Cerebellar cortex (tissue), 1 donor: ENCODE data around the gene CPT1C.

Experiments used
- DNase-seq: peaks from one replicate; pipeline ENCODE4 v3.0.0-alpha.2; 2015; ENCODE audit warnings: low spot score

Gene CPT1C

DNA sequence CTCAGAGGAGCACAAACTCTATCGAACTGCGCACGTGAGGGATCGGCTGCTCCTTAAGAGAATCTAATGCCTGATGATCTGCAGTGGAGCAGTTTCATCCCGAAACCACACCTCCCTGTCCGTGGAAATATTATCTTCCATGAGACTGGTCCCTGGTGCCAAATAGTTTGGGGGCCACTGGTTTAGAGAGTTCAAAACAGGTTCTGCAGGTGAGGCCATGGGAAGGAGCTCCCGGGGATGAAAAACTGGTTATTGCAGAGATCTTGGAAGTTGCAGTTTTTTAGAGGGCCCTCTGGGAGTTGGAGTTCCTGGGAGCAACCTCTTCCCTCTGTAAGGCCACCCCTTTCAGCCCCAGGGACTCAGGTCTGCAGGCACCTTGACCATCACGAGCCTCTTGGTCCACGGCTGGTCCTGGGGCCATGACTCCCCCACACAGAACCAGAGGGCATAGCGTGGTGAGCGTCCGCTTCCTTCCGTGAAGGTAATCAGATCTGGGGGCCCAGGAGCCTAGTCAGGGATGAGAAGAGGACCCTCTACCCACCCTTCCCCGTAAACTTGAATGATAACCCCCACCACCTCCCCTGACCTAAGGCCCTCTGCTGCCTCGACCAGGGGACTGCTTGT, 30.5 kb upstream of the CPT1C start:
- no peak for DNase-seq

DNA sequence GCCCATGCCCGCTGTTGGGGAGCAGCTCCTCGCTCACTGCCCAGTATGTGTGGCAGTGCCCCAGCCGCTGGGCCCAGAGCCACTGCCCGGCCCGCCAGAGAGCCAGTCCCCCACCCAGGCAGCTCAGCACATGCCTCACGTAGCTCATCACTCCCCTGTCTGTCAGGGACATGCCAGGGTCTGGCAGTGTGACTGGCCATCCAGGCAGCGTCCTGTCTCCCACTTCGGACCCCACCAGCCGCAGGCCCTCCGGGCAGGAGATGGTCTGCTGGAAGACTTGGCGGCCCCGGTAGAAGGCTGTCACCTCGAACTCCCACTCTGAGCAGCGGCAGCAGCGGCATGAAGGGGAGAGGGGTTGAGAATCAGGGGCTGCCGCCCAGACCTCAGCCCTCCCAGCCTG, 28.9 kb upstream of the CPT1C start:
- DNase-seq = no peak

DNA sequence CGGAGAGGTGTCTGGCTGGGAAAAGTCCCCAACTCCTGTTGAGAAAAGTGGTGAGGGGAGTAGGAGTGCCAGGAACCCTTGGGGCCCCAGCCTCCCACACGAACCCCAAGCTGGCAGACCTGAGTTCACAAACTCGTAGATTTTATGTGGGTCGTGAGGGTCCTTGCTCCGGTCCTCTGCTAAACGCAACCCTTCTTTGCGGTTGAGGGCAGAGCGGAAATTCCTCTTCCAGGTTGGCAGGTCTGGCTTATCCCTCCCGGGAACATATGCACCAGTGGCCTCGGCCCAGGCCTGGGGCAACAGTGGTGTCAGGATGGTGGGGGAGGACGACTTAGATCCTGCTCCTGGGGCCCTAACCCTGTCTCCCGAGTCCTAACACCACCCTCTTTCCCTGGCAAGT, 27.7 kb upstream of the CPT1C start:
- no peak for DNase-seq

DNA sequence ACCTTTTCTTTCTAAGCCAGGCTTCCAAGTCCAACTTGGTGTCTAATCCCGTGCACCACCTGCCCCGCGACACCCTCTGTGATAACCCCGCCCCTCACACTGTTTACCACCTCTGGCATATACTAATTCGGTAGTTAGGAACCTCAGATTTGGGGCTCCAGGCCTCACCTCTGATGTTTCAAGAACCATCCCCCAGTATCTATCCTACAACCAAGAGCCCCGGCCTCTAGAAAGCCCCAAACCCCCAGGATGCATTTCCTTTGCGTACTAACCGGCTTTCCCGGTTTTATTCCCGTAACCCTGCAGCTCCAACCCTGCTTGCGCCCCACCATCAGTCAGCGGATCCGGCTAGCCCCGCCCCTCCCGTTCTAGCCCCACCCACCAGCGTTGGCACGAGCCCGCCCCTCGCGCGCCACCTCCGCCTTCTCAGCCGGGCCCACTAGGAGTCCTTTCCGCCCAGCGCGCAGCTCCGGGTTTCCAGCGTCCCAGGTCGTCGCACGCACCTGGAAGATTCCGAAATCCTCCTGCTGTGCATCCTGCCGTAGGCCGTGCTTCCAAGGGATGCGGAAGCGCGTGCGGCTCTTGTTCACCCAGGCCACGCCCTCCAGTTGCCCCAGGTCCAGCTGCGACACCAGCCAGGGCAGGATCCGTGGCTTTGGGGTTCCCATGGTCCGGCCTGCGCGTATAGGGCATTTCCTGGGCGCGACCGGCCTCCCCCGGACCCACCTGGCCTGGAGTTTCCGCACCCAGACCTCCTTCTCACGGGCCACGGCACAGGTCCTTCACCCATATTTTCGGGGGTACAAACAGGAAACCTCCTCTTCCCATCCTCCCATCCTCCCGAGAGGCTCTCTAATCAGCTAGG, 26.5 kb upstream of the CPT1C start:
- DNase-seq = peak; percentile 84

DNA sequence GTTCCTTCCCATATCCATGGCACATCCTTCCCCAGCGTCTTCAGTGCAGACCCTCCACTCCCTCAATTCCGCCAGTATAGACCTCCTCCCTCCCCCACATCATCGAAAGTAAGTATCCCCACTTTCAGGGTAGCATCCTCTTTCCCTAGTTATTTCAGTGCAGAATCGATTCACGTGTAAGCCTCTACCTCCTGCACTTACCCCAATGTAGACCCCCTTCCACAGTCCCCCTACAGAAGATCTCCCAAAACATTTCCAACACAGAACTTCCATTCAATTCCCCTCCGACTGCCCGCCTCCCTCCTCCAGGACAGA, 25.9 kb upstream of the CPT1C start:
- DNase-seq = no peak

DNA sequence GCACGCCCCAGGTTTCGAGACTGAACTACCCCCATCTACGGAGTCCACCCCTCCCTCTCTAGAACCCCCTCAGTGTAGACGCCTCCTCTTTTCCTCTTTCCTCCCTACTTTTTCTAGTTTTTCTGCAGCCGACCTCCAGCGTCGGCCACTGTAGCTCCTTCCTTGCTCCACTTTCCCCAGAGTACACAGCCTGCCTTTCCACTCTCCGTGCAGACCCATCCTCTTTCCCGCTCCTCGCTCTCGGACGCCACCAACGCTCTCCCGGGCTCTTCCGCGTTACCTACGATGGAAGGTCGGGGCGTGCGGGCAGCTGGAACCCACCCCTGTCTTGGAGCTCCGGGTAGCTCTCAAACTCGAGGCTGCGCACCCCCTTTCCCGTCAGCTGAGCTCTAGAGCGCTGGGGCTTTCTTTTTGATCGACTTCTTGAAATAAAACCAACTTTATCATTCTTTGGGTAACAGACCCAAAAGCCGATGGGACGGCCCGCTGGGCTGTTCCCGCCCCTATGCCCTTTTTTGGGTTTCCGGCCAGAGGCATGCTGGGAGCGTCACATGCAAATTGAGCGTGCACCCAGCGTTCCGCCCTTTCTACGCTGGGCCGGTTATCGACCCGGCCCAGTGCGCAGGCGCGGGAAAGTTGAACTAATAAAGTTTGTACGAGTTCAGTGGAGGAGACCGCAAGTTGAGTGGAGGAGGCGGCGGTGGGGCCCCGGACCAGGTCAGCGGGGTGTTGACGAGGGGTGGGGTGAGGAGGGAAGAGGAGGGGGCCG, 25.4 kb upstream of the CPT1C start, which contains the start of the genes BCL2L12 and IRF3:
TSS of gene BCL2L12 (plus strand) at position 583 of the 769 bp plus-strand sequence. CDS start 760 bp downstream, outside the sequence.
TSS of gene IRF3 (minus strand) at position 507 of the 769 bp plus-strand sequence. CDS start 1,019 bp downstream, outside the sequence.
- DNase-seq = peak; percentile 95

DNA sequence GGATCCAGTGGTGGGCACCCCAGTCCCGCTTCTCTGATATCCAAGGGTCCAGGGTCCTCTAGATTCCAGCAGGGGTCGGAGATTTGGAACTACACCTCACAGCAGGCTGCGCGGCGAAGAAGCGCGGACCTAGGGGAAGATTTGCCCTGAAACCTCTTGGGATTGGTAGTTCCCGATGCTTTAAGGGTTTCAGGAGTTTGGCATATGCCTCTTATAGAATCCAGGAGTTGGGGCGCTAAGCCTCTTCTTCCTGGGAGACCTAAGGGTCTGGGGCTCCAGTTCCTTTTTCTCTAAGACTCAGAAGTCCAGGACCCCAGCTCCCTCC, 24.8 kb upstream of the CPT1C start:
- DNase-seq = no peak

DNA sequence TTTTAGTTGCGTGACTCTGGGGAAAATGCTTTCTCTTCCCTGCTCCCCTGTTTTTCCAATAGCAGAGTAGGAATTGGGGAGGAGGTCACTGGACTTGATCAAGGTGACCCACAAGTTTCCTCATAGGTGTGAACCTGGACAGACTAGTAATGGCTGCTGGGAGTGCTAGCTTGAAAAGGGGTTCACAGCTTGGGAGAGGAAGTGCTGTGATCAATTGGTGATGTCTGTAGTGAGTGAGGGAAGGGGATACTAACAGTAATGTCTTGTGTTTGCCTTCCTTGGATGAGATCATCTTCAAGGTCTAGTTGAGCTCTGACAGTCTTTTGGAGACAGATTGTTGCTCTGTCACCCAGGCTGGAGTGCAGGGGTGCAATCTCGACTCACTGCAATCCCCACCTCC, 23.4 kb upstream of the CPT1C start:
- no peak for DNase-seq

DNA sequence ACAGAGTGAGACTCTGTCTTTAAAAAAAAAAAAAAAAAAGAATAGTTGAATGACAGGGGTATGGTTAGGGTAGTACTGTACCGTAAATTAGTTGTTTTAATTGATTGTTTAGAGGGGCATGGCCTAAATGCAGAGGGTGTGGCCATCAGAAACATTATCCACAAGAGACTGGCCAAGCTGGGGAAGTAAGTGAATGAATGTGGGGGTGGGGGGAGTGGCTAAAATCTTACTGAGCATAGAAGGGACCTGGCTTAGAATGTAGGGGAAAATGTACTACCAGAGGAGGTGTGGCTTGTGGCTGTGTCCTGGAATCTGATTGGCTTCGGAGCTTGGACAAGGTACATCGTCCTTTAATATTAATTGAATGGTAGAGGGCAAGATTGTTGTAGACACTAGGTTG, 21.4 kb upstream of the CPT1C start:
- no peak for DNase-seq

DNA sequence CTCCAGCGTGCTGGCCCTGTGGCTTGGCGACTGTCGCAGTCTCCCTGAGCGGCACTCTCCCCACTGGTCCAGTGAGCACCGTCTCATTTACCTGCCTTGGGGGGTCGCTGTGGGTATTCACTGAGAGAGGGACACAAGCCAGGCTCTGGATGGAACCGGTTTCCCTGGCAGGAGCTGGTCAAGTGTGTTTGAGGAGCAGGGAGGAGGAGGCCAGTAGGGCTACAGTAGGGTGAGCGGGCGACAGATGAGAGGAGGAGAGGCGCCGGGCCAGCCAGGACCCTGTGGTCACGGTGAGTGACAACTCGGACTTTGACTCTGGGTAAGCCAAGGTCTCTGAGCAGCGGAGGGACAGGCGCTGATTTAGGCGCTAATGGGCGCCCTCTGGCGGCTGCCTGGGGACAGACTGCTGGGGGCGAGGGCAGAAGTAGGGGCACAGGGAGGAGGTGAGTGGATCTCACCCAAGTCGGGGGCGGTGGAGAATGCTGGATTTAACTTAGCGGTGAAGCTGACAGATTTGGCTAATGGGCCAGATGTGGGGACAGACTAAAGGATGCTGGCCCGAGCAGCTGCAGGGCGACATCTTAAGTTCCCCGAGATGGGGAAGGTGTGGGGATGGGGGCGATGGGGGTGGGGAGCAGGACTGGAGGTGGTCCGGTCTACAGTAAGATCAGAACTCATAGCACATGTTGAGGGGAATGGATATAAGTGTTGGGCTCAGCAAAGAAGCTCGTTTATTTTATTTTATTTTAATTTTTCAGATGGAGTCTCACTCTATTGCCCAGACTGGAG, 18.6 kb upstream of the CPT1C start:
- DNase-seq = peak; percentile 84

DNA sequence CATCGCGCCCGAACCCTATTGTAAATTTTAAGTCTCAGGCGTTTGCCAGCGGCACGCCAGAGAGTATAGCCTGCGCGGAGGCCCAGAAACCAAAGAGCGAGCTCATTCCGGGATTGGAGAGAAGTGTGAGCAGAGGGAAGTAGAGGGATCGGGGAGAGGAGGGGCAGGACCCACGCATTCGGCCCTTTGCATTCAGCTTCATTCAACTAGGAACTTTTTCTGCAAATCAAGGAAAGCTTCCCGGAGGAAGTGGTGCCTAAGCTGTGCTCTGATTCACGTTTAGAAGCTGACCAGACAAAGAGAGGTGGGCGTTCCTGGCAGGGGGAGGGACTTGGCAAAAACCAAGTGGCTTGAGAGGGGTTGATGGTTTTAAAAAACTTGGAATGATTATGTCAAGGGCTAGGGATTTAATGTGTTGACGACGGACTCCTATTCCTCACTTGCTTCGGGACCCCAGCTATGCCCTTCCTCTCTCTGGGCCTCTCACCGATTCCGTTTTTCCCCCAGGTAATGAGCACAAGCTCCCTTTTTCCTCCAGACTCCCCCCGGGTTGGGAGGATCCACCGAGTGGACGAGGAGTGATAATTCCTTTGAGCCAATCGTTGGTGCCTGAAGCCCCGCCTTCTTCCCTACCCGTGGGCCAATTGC, 14.7 kb upstream of the CPT1C start:
- no peak for DNase-seq

DNA sequence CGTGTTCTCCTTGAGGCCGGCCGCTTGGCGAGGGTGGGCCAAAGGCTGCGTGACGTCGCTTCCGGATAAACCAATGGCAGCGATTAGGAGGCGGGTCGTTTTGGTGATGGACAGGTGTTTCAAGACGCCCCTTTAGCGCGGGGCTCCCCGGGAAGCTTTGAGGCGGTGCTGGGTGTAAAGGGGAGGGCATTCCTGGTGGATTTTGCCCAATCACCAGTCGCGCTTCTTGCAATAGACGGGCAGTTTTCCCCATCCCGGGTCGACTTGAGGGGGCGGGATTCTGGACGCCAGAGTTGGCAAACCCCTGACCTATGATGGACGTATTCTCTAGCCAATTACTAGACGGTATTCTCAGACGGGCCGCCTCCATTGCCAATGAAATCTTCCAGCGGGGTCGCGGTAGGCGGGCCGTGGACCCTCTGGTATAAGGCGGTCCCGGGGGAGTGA, 14.1 kb upstream of the CPT1C start:
- peak; percentile 100 for DNase-seq

DNA sequence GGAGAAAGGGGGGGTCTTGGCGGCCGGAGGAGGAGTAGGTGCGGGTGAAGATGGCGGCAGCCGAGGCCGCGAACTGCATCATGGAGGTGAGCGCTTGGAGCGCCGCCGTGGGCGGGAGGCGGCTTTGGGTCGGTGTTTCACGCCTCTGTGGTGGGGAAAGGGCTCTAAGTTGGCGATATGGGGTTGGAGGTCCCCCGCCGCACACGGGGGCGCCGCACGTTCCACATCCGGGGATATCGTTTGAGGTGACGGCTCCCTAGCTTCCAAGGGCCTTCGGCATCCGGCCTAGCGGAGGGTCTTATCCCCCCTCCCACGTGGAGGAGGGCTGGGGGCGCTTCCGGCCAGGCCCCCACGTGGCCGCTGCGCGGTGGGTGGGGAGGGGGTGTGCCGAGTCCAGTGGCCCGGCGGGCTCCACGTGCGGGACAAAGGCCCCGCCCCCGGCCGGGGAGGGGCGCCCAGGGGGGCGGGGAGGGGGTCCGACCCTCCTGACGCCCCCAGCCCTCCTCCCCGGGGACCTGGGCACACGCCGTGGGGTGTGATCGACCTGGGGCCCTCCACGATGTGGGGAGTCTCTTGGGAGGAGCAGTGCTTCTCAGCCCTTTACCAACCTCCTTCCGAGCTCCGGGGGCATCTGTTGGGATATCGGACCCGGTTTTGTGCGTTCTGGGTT, 13.6 kb upstream of the CPT1C start, which contains the start of gene PRMT1:
TSS of gene PRMT1 (plus strand) at position 41 of the 670 bp plus-strand sequence. CDS start at position 51, 10 bp downstream.
- no peak for DNase-seq

DNA sequence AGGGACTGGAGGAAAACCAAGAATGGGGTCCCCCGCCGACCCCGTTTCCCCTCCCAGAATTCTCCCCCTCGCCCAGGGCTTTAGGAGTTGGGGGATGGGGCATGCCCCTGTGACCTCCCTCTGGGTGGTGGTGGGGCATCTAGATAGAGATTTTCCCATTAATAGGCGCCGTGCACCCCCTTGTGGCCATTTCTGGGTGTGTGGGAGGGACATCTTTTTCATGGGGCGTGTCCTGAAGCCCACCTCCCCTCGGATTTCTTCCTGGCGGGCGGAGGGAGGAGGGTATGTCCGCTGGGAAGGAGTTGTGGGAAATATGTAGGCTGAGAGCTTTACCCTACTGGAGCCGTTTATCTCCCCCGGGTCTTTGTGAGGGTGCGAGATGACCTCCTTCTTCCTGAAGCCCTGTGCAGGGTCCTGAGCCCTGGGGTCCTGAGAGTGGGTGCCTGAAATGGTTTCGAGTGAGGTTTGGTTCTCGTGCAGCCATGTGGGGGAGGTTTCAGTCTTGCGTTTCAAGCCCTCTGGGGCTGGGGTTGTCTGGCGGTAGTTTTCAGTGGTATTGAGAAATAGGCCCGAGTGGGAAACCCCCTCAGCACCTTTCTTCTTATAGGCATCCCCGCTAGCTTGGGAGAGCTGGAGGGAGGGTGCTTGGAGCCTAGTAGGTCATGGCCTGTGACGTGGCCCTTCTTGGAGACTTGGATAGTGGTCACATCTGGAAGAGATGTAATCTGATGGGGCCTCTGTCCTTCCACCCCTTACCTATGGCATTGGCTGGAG, 12.8 kb upstream of the CPT1C start:
- DNase-seq = peak; percentile 85

DNA sequence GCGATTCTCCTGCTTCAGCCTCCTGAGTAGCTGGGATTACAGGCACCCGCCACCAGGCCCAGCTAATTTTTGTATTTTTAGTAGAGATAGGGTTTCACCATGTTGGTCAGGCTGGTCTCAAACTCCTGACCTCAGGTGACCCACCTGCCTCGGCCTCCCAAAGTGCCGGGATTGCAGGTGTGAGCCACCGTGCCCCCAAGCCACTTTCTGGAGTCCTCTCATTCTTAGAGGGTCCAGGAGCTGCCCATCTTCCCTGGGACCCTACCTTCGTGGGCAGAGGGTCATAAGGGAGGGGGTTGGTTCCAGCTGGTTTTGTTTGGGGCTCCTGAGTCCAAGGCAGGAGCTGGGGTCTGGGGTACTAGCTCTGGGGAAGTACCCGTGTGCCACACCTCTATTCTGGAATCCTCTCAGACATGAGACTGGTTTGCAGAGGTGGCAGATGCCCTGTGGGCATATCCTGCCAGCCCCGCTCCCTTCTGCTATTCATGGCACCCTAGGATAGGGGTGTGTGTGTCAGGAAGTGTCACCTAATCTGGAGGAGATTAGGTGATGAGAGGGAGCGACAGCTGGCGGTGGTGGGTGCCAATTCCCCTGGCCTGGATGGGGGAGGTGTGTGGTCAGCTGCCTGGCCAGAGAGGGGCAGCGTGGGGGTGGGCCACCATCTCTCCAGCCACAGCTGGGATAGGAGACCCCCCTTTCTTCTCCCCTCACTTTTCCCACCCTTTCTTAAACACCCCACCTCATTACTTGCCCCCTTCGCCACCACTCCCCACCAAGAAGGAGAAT, 11.7 kb upstream of the CPT1C start:
- no peak for DNase-seq

DNA sequence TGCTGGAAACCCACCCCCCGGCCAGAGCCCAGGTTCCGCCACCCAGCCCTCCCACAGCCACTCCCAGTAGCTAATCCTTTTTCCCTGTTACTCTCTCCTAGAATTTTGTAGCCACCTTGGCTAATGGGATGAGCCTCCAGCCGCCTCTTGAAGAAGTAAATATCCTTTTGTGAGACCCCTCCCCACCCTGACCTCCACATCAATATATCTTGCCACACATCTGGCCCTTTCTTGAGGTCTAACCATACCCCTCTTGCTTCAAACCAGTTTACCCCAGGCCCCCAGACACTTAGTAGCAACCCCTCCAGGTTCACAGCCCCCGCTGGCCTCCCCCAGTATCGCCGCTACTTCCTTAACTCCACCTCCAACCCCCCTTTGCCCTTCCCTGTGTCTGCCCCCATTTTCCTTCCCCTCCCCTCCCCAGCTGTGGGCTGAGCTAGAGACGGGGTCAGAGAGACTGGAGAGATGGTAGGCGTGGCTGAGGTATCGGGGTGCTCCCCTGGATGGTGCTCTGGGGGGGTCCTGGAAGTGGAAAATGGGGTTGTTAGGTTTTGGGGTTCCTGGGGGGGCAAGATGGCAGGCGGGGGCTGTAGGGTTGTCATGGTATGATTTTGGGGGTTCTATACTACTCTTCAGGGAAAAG, 11.0 kb upstream of the CPT1C start:
- no peak for DNase-seq

DNA sequence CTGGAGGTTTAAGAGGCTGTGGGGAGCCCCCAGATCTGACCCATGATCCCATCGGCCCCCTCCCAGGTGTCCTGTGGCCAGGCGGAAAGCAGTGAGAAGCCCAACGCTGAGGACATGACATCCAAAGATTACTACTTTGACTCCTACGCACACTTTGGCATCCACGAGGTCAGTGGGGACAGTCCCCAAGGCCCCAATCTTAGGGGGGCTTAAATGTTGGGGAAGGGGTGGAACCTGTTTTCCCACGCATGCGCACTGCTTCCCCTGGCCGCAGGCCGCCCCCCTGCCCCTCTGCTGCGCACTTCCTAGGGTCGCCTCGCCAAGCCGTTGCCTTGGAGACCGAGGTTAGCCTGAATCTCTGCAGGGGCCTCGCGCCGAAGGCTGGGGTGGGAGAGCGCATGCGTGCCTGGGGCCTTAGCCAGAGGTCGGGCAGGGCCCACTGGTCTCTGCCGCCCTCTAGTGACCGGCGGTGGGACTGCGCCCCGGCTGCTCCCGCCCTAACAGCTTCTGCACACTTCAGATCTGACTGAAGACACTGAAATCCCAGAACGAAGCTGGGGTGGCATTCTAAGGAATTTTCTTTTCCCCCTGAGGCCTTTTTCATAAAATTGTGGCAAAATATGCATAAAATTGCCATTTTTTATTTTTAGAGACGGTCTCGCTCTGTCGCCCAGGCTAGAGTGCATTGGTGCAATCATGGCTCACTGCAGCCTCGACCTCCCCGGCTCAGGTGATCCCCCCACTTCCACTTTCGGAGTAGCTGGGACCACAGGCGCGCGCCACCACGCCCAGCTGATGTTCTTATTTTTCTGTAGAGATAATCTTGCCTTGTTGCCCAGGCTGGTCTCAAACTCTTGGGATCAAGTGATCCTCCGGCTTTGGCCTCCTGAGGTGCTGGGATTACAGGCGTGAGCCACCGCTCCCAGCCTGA, 10.2 kb upstream of the CPT1C start:
- DNase-seq = peak; percentile 89

DNA sequence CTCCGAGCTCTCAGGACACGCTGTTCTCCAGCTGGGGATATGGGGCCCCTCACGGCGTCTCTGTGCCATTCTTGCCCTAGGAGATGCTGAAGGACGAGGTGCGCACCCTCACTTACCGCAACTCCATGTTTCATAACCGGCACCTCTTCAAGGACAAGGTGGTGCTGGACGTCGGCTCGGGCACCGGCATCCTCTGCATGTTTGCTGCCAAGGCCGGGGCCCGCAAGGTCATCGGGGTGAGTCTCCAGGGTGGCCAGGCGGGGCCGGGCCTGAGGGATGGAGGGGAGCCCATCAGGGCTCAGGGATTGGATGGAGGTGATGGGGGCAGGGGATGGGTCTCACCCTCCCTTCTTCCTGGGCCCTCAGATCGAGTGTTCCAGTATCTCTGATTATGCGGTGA, 9.1 kb upstream of the CPT1C start:
- no peak for DNase-seq
